ENCODE data around the gene SERPINE3. TPM values are rescaled to one million over a fixed set of nuclear protein-coding genes. Genes with fewer than 3 reads are reported as not detected.

SERPINE3 gene
- 0.15 TPM for polyA plus RNA-seq (2013, experiment 1 of 2)
- polyA plus RNA-seq (2013, experiment 2 of 2) = not detected

- no peak within 1 kb of the TSS for H3K9ac ChIP-seq (ENCODE audit: low read depth, low read length)
- WGBS = 84% methylated on average over 11 of the region's 11 CpGs
- H3K27ac ChIP-seq (ENCODE audit: low read depth, low read length) = no peak within 1 kb of the TSS
- no peak within 1 kb of the TSS for H3K4me3 ChIP-seq (ENCODE audit: low read length)
- no peaks in the 10 kb centered on the region for H3K36me3 ChIP-seq (ENCODE audit: insufficient read depth, low read length)
- no peaks in the 10 kb centered on the region for H3K27me3 ChIP-seq (ENCODE audit: insufficient read depth, low read length)
- no peaks in the 10 kb centered on the region for H3K9me3 ChIP-seq (ENCODE audit: insufficient read depth, low read depth, low read length)
- peaks cover 4% of the 10 kb centered on the region; the same call in 1 of the 2 replicates for H3K4me1 ChIP-seq (ENCODE audit: insufficient read depth, low read length)
These were observed at the start of gene SERPINE3 for GRCh38 chr13:51339354-51339753. SERPINE3 (plus strand) TSS chr13:51339691; CDS start chr13:51341092, 1,401 bp downstream.

- no peaks in the 10 kb centered on the region for H3K36me3 ChIP-seq (ENCODE audit: insufficient read depth, low read length)
- H3K9ac ChIP-seq (ENCODE audit: low read depth, low read length) = no peak overlapping the region
- H3K4me1 ChIP-seq (ENCODE audit: insufficient read depth, low read length) = peaks cover 10% of the 10 kb centered on the region
- WGBS = 82% methylated on average over 5 of the region's 5 CpGs
- H3K27ac ChIP-seq (ENCODE audit: low read depth, low read length) = no peak overlapping the region
- no peaks in the 10 kb centered on the region for H3K27me3 ChIP-seq (ENCODE audit: insufficient read depth, low read length)
- no peaks in the 10 kb centered on the region for H3K9me3 ChIP-seq (ENCODE audit: insufficient read depth, low read depth, low read length)
- H3K4me3 ChIP-seq (ENCODE audit: low read length) = no peak overlapping the region
These were observed 48.1 kb upstream of the SERPINE3 start for GRCh38 chr13:51291341-51291740.

- H3K4me1 ChIP-seq (ENCODE audit: insufficient read depth, low read length) = peaks cover 15% of the 10 kb centered on the region
- H3K27me3 ChIP-seq (ENCODE audit: insufficient read depth, low read length) = no peaks in the 10 kb centered on the region
- H3K9ac ChIP-seq (ENCODE audit: low read depth, low read length) = no peak overlapping the region
- H3K4me3 ChIP-seq (ENCODE audit: low read length) = no peak overlapping the region
- H3K36me3 ChIP-seq (ENCODE audit: insufficient read depth, low read length) = no peaks in the 10 kb centered on the region
- H3K9me3 ChIP-seq (ENCODE audit: insufficient read depth, low read depth, low read length) = no peaks in the 10 kb centered on the region
- H3K27ac ChIP-seq (ENCODE audit: low read depth, low read length) = no peak overlapping the region
- 87% methylated on average over 6 of the region's 6 CpGs for WGBS
These were observed 47.4 kb upstream of the SERPINE3 start for GRCh38 chr13:51292000-51292565.

- Histone ChIP-seq H3K4me1 (ENCODE audit: insufficient read depth, low read length) (peaks cover 24% of the 10 kb centered on the region), H3K9me3 (ENCODE audit: insufficient read depth, low read depth, low read length) (no peaks in the 10 kb centered on the region), H3K27me3 (ENCODE audit: insufficient read depth, low read length) (no peaks in the 10 kb centered on the region), H3K36me3 (ENCODE audit: insufficient read depth, low read length) (no peaks in the 10 kb centered on the region), H3K27ac (ENCODE audit: low read depth, low read length) (no peak overlapping the region), H3K9ac (ENCODE audit: low read depth, low read length) (no peak overlapping the region), H3K4me3 (ENCODE audit: low read length) (no peak overlapping the region)
- 98% methylated on average over 2 of the region's 2 CpGs for WGBS
These were observed 41.9 kb upstream of the SERPINE3 start for GRCh38 chr13:51297556-51297955.

GRCh38 chr13:51298812-51299211 lies 40.7 kb upstream of the SERPINE3 start:
- H3K4me1 ChIP-seq (ENCODE audit: insufficient read depth, low read length) = peaks cover 33% of the 10 kb centered on the region
- H3K4me3 ChIP-seq (ENCODE audit: low read length) = no peak overlapping the region
- WGBS = 93% methylated on average over 1 of the region's 1 CpG
- H3K36me3 ChIP-seq (ENCODE audit: insufficient read depth, low read length) = no peaks in the 10 kb centered on the region
- H3K9me3 ChIP-seq (ENCODE audit: insufficient read depth, low read depth, low read length) = no peaks in the 10 kb centered on the region
- no peak overlapping the region for H3K9ac ChIP-seq (ENCODE audit: low read depth, low read length)
- H3K27me3 ChIP-seq (ENCODE audit: insufficient read depth, low read length) = no peaks in the 10 kb centered on the region
- H3K27ac ChIP-seq (ENCODE audit: low read depth, low read length) = no peak overlapping the region

- Histone ChIP-seq H3K4me3 (ENCODE audit: low read length) (no peak overlapping the region), H3K9ac (ENCODE audit: low read depth, low read length) (0 out of 2 replicates have a peak overlapping the region, but pooled peaks have one; percentile 12), H3K4me1 (ENCODE audit: insufficient read depth, low read length) (peaks cover 43% of the 10 kb centered on the region), H3K36me3 (ENCODE audit: insufficient read depth, low read length) (no peaks in the 10 kb centered on the region), H3K27me3 (ENCODE audit: insufficient read depth, low read length) (no peaks in the 10 kb centered on the region), H3K27ac (ENCODE audit: low read depth, low read length) (peak overlapping the region; percentile 96), H3K9me3 (ENCODE audit: insufficient read depth, low read depth, low read length) (no peaks in the 10 kb centered on the region)
- WGBS = 20% methylated on average over 1 of the region's 2 CpGs
These were observed 36.4 kb upstream of the SERPINE3 start for GRCh38 chr13:51303063-51303552.

- H3K27ac ChIP-seq (ENCODE audit: low read depth, low read length) = peak overlapping the region; percentile 96
- no peak overlapping the region for H3K9ac ChIP-seq (ENCODE audit: low read depth, low read length)
- peaks cover 46% of the 10 kb centered on the region for H3K4me1 ChIP-seq (ENCODE audit: insufficient read depth, low read length)
- no peaks in the 10 kb centered on the region for H3K9me3 ChIP-seq (ENCODE audit: insufficient read depth, low read depth, low read length)
- H3K27me3 ChIP-seq (ENCODE audit: insufficient read depth, low read length) = no peaks in the 10 kb centered on the region
- H3K4me3 ChIP-seq (ENCODE audit: low read length) = no peak overlapping the region
- no peaks in the 10 kb centered on the region for H3K36me3 ChIP-seq (ENCODE audit: insufficient read depth, low read length)
These were observed 35.6 kb upstream of the SERPINE3 start for GRCh38 chr13:51303882-51304281.

GRCh38 chr13:51305271-51305967 lies 34.1 kb upstream of the SERPINE3 start:
- peak overlapping the region; percentile 96; the same call in 1 of the 2 replicates for H3K27ac ChIP-seq (ENCODE audit: low read depth, low read length)
- H3K36me3 ChIP-seq (ENCODE audit: insufficient read depth, low read length) = no peaks in the 10 kb centered on the region
- H3K27me3 ChIP-seq (ENCODE audit: insufficient read depth, low read length) = no peaks in the 10 kb centered on the region
- peaks cover 48% of the 10 kb centered on the region for H3K4me1 ChIP-seq (ENCODE audit: insufficient read depth, low read length)
- no peaks in the 10 kb centered on the region for H3K9me3 ChIP-seq (ENCODE audit: insufficient read depth, low read depth, low read length)
- WGBS = 60% methylated on average over 6 of the region's 7 CpGs
- H3K9ac ChIP-seq (ENCODE audit: low read depth, low read length) = no peak overlapping the region
- no peak overlapping the region for H3K4me3 ChIP-seq (ENCODE audit: low read length)

GRCh38 chr13:51308781-51309180 lies 30.7 kb upstream of the SERPINE3 start:
- Histone ChIP-seq H3K9ac (ENCODE audit: low read depth, low read length) (no peak overlapping the region), H3K27ac (ENCODE audit: low read depth, low read length) (0 out of 2 replicates have a peak overlapping the region, but pooled peaks have one; percentile 7), H3K4me3 (ENCODE audit: low read length) (no peak overlapping the region), H3K27me3 (ENCODE audit: insufficient read depth, low read length) (no peaks in the 10 kb centered on the region), H3K4me1 (ENCODE audit: insufficient read depth, low read length) (peaks cover 37% of the 10 kb centered on the region), H3K36me3 (ENCODE audit: insufficient read depth, low read length) (no peaks in the 10 kb centered on the region), H3K9me3 (ENCODE audit: insufficient read depth, low read depth, low read length) (no peaks in the 10 kb centered on the region)
- 68% methylated on average over 6 of the region's 6 CpGs for WGBS

- Histone ChIP-seq H3K27me3 (ENCODE audit: insufficient read depth, low read length) (no peaks in the 10 kb centered on the region), H3K4me3 (ENCODE audit: low read length) (no peak overlapping the region), H3K9ac (ENCODE audit: low read depth, low read length) (no peak overlapping the region), H3K9me3 (ENCODE audit: insufficient read depth, low read depth, low read length) (no peaks in the 10 kb centered on the region), H3K4me1 (ENCODE audit: insufficient read depth, low read length) (peaks cover 30% of the 10 kb centered on the region), H3K36me3 (ENCODE audit: insufficient read depth, low read length) (no peaks in the 10 kb centered on the region), H3K27ac (ENCODE audit: low read depth, low read length) (no peak overlapping the region)
- WGBS = 96% methylated on average over 2 of the region's 2 CpGs
These were observed 28.3 kb upstream of the SERPINE3 start for GRCh38 chr13:51311231-51311630.

GRCh38 chr13:51311957-51312520 lies 27.5 kb upstream of the SERPINE3 start:
- H3K36me3 ChIP-seq (ENCODE audit: insufficient read depth, low read length) = no peaks in the 10 kb centered on the region
- H3K4me3 ChIP-seq (ENCODE audit: low read length) = no peak overlapping the region
- 86% methylated on average over 5 of the region's 5 CpGs for WGBS

More at GRCh38 chr13:51311957-51312520, 27.5 kb upstream of the SERPINE3 start:
- no peak overlapping the region for H3K9ac ChIP-seq (ENCODE audit: low read depth, low read length)
- H3K9me3 ChIP-seq (ENCODE audit: insufficient read depth, low read depth, low read length) = no peaks in the 10 kb centered on the region
- H3K4me1 ChIP-seq (ENCODE audit: insufficient read depth, low read length) = peaks cover 30% of the 10 kb centered on the region
- H3K27me3 ChIP-seq (ENCODE audit: insufficient read depth, low read length) = no peaks in the 10 kb centered on the region
- 0 out of 2 replicates have a peak overlapping the region, but pooled peaks have one; percentile 16 for H3K27ac ChIP-seq (ENCODE audit: low read depth, low read length)

Measured in HUES64 (cell line).